Keratinocyte (primary cell): ENCODE data around the gene SCUBE2. TPM values are rescaled to one million over a fixed set of nuclear protein-coding genes. Genes with fewer than 3 reads are reported as not detected.

ENCODE experiments used
- DNase-seq: peaks from one replicate; pipeline ENCODE4 v3.0.0-alpha.2; 2011; ENCODE audit warnings: low read depth, missing footprints, low spot score
- FAIRE-seq: peaks from 2 replicates; lab custom pipeline; 2011; peaks lifted over from hg19 to GRCh38; lab: Jason Lieb, UNC
- H2AFZ ChIP-seq: 2 replicates; pipeline ENCODE4 v1.6.0; 2012; ENCODE audit warnings: low read length, control low read depth, inconsistent platforms; ENCODE audit not compliant: control insufficient read depth
- H3K27ac ChIP-seq: 2 replicates; pipeline ENCODE4 v1.5.1; 2011; ENCODE audit warnings: low read length; ENCODE audit not compliant: control insufficient read depth, insufficient read depth
- H3K27me3 ChIP-seq: 3 replicates; pipeline ENCODE4 v1.6.0; 2011; ENCODE audit warnings: low read length; ENCODE audit not compliant: control insufficient read depth, insufficient read depth; ENCODE audit errors: extremely low read depth
- H3K36me3 ChIP-seq, 2 experiments: 2 replicates in 1 of 2; 3 replicates in 1 of 2; pipeline ENCODE4 v1.5.1; 2011; ENCODE audit warnings: low read length in 2 of 2, mild to moderate bottlenecking in 1 of 2; ENCODE audit not compliant: control insufficient read depth in 2 of 2, insufficient read depth in 2 of 2; ENCODE audit errors: extremely low read depth in 1 of 2
- H3K4me1 ChIP-seq: 3 replicates; pipeline ENCODE4 v1.5.1; 2011; ENCODE audit warnings: low read length; ENCODE audit not compliant: control insufficient read depth, insufficient read depth; ENCODE audit errors: extremely low read depth
- H3K4me2 ChIP-seq: 3 replicates; pipeline ENCODE4 v1.6.0; 2011; ENCODE audit warnings: low read depth, low read length; ENCODE audit not compliant: control insufficient read depth, insufficient read depth; ENCODE audit errors: extremely low read depth
- H3K4me3 ChIP-seq, 3 experiments: fragments of 200-600 bp in 1 of 3; sonication (generic) in 1 of 3; 2 replicates in 2 of 3; 3 replicates in 1 of 3; pipeline ENCODE4 v1.5.1; 2011 to 2016; ENCODE audit warnings: low read length in 3 of 3, mild to moderate bottlenecking in 3 of 3, control low read depth in 2 of 3, inconsistent platforms in 1 of 3, low read depth in 1 of 3, mixed read lengths in 1 of 3, mixed run types in 1 of 3, moderate library complexity in 1 of 3; ENCODE audit not compliant: control insufficient read depth in 2 of 3, insufficient read depth in 2 of 3; ENCODE audit errors: extremely low read depth in 1 of 3
- H3K79me2 ChIP-seq: 2 replicates; pipeline ENCODE4 v1.6.0; 2012; ENCODE audit warnings: low read length; ENCODE audit not compliant: control insufficient read depth, insufficient read depth
- H3K9ac ChIP-seq: 3 replicates; pipeline ENCODE4 v1.6.0; 2011; ENCODE audit warnings: low read length; ENCODE audit not compliant: control insufficient read depth, insufficient read depth; ENCODE audit errors: extremely low read depth
- H3K9me1 ChIP-seq: 3 replicates; pipeline ENCODE4 v1.6.0; 2011; ENCODE audit warnings: low read length; ENCODE audit not compliant: control insufficient read depth, insufficient read depth; ENCODE audit errors: extremely low read depth
- H3K9me3 ChIP-seq: 2 replicates; pipeline ENCODE4 v1.5.1; 2012; ENCODE audit warnings: low read depth, low read length; ENCODE audit not compliant: control insufficient read depth
- H4K20me1 ChIP-seq: 3 replicates; pipeline ENCODE4 v1.6.0; 2011; ENCODE audit warnings: low read length; ENCODE audit not compliant: control insufficient read depth, insufficient read depth; ENCODE audit errors: extremely low read depth
- CTCF ChIP-seq, 3 experiments: IDR thresholded peaks in 1 of 3; conservative IDR thresholded peaks in 1 of 3; optimal IDR thresholded peaks in 1 of 3; 2 replicates in 2 of 3; 3 replicates in 1 of 3; pipeline versions ENCODE3 to v1.5.1; 2011; ENCODE audit warnings: low read length in 3 of 3, mild to moderate bottlenecking in 3 of 3, moderate library complexity in 2 of 3, control low read depth in 1 of 3, inconsistent platforms in 1 of 3; ENCODE audit not compliant: insufficient read depth in 2 of 3; ENCODE audit errors: extremely low read depth in 1 of 3
- EZH2 ChIP-seq: IDR thresholded peaks from one replicate; pipeline ENCODE4 v1.6.1; 2012; ENCODE audit warnings: inconsistent platforms, mild to moderate bottlenecking, low read length, moderate library complexity
- dilution Hi-C: fragments of 300-500 bp; cut with MboI; formaldehyde crosslinking; loops from one replicate; pipeline ENCODE4 v1.7.0; 2020; ENCODE audit warnings: low sequenced_read_pairs; ENCODE audit not compliant: extremely low pct_ligation_motif_present
- polyA plus RNA-seq, 5 experiments: library from polyadenylated mRNA; depleted of rRNA in 3 of 5; stranded (reverse) in 3 of 5; stranded (forward) in 1 of 5; unstranded in 1 of 5; fragments of >200 nt; gene quantifications; 1 replicate in 1 of 5; 2 replicates in 3 of 5; 3 replicates in 1 of 5; pipeline versions ENCODE4 v1.2.1 to v1.2.3, GENCODE V29; 2011 to 2012; ENCODE audit warnings: missing spikeins in 2 of 5, low read depth in 1 of 5, low replicate concordance in 1 of 5

The SCUBE2 gene
- polyA plus RNA-seq, 1 donor (not counting 4 experiments of a cell fraction or from before 2014, with no cell fraction given), result 1.5 TPM

DNA sequence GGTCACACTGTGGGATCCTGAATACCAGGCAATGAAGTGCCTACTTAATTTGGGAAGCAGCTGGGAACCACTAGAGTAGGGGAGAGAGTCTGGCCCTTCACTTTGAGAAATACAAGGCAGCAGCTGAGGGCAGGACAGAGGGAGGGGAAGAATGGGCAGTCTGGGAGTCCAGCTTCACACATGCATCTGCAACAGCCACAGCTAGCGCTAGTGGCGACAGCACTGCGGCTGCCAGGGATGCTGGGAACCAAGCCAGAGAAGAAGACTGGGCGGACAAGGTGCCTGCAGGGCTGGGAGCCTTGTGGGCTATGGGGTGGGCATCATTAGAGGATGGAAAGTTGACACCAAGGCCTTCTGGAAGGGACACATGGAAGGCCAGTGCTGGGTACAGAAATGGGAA, 15.8 kb downstream of the SCUBE2 start:
- no peak for TF ChIP-seq EZH2
- no peak for TF ChIP-seq CTCF (optimal IDR thresholded peaks at IDR 0.05 in 1 of 3, IDR thresholded peaks at IDR 0.05 in 1 of 3, conservative IDR thresholded peaks at IDR 0.05 in 1 of 3; ENCODE audit: extremely low read depth in 1 of 3, insufficient read depth in 2 of 3, low read length in 3 of 3)
- no peak overlapping the region for H3K9ac ChIP-seq
- DNase-seq, result no peak
- H3K36me3 ChIP-seq, result no peaks in the 10 kb centered on the region
- no peaks in the 10 kb centered on the region for H3K79me2 ChIP-seq
- no peak overlapping the region for H3K4me2 ChIP-seq
- H2AFZ ChIP-seq, result no peak overlapping the region
- no peak overlapping the region for H3K4me3 ChIP-seq
- no peak overlapping the region for H3K27ac ChIP-seq
- no peaks in the 10 kb centered on the region for H4K20me1 ChIP-seq
- peaks cover 39% of the 10 kb centered on the region for H3K4me1 ChIP-seq
- FAIRE-seq, result no peak
- no peaks in the 10 kb centered on the region for H3K9me1 ChIP-seq
- dilution Hi-C loops, result no loop called here
- H3K9me3 ChIP-seq, result no peaks in the 10 kb centered on the region
- no peaks in the 10 kb centered on the region for H3K27me3 ChIP-seq

GRCh38 chr11:9074338-9075029, 16.9 kb downstream of the SCUBE2 start:
- no peak for DNase-seq
- Histone ChIP-seq H3K36me3 (no peaks in the 10 kb centered on the region), H3K4me3 (no peak overlapping the region), H3K9ac (no peak overlapping the region), H3K9me1 (no peaks in the 10 kb centered on the region), H2AFZ (no peak overlapping the region), H3K4me2 (no peak overlapping the region), H3K4me1 (peaks cover 39% of the 10 kb centered on the region), H4K20me1 (no peaks in the 10 kb centered on the region), H3K27ac (peak overlapping the region; percentile 43), H3K27me3 (no peaks in the 10 kb centered on the region), H3K9me3 (no peaks in the 10 kb centered on the region), H3K79me2 (no peaks in the 10 kb centered on the region)
- no peak for FAIRE-seq
- no peak for TF ChIP-seq CTCF (optimal IDR thresholded peaks at IDR 0.05 in 1 of 3, IDR thresholded peaks at IDR 0.05 in 1 of 3, conservative IDR thresholded peaks at IDR 0.05 in 1 of 3; ENCODE audit: extremely low read depth in 1 of 3, insufficient read depth in 2 of 3, low read length in 3 of 3)
- no peak for TF ChIP-seq EZH2
- dilution Hi-C loops, result no loop called here
